ENCODE results near the gene SNRPD2. TPM values are rescaled to one million over a fixed set of nuclear protein-coding genes. Genes with fewer than 3 reads are reported as not detected.

Gene SNRPD2
- total RNA-seq, 1 experiment from 2014 or later, result 631 TPM

- Histone ChIP-seq H3K27me3 (ENCODE audit: low read length) (no peaks in the 10 kb centered on the region), H3K27ac (ENCODE audit: low read length) (no peak overlapping the region), H2AFZ (ENCODE audit: low read length) (no peak overlapping the region), H4K20me1 (ENCODE audit: low read length) (no peaks in the 10 kb centered on the region), H3K4me1 (ENCODE audit: insufficient read depth, low read length) (peaks cover 5% of the 10 kb centered on the region), H3K4me3 (ENCODE audit: low read length) (no peak overlapping the region), H3K36me3 (ENCODE audit: low read depth, low read length) (no peaks in the 10 kb centered on the region), H3K79me2 (ENCODE audit: low read length) (no peaks in the 10 kb centered on the region), H3K4me2 (ENCODE audit: low read length) (no peak overlapping the region), H3K9me3 (ENCODE audit: low read length) (no peaks in the 10 kb centered on the region), H3K9ac (ENCODE audit: low read length) (no peak overlapping the region), H3K9me2 (replicated peaks; ENCODE audit: low read length) (no peaks in the 10 kb centered on the region), H3F3A (ENCODE audit: low read length, unreplicated experiment) (no peaks in the 10 kb centered on the region)
- TF ChIP-seq EZH2phosphoT487 (IDR thresholded peaks at IDR 0.05; ENCODE audit: borderline replicate concordance, low read length), result no peak
- no peak for TF ChIP-seq EZH2 (IDR thresholded peaks at IDR 0.05; ENCODE audit: low read length, unreplicated experiment)
- TF ChIP-seq CTCF (conservative IDR thresholded peaks at IDR 0.05; ENCODE audit: low read depth, low read length), result no peak
- ChIA-PET POLR2A (ENCODE audit: unreplicated experiment) (no interaction called here), CTCF (no interaction called here)
- BruUV-seq (replicated peaks), result no TSS peak
- intact Hi-C loops (cut with micrococcal nuclease), result no loop called here
- ATAC-seq (no peak), DNase-seq (no peak)
Observed at GRCh38 chr19:45663800-45664199, 28.0 kb downstream of the SNRPD2 start.

- Histone ChIP-seq H3K9me3 (ENCODE audit: low read length) (no peaks in the 10 kb centered on the region), H3F3A (ENCODE audit: low read length, unreplicated experiment) (no peaks in the 10 kb centered on the region), H3K27ac (ENCODE audit: low read length) (no peak overlapping the region), H3K4me2 (ENCODE audit: low read length) (no peak overlapping the region), H3K4me1 (ENCODE audit: insufficient read depth, low read length) (no peaks in the 10 kb centered on the region), H3K4me3 (ENCODE audit: low read length) (no peak overlapping the region), H3K9me2 (replicated peaks; ENCODE audit: low read length) (no peaks in the 10 kb centered on the region), H3K9ac (ENCODE audit: low read length) (no peak overlapping the region), H3K79me2 (ENCODE audit: low read length) (no peaks in the 10 kb centered on the region), H3K36me3 (ENCODE audit: low read depth, low read length) (no peaks in the 10 kb centered on the region), H3K27me3 (ENCODE audit: low read length) (no peaks in the 10 kb centered on the region), H2AFZ (ENCODE audit: low read length) (no peak overlapping the region), H4K20me1 (ENCODE audit: low read length) (no peaks in the 10 kb centered on the region)
- ChIA-PET CTCF (no interaction called here), POLR2A (ENCODE audit: unreplicated experiment) (no interaction called here)
- no peak for DNase-seq
- no TSS peak for BruUV-seq (replicated peaks)
- ATAC-seq, result no peak
- TF ChIP-seq CTCF (conservative IDR thresholded peaks at IDR 0.05; ENCODE audit: low read depth, low read length) (no peak), EZH2 (IDR thresholded peaks at IDR 0.05; ENCODE audit: low read length, unreplicated experiment) (no peak), EZH2phosphoT487 (IDR thresholded peaks at IDR 0.05; ENCODE audit: borderline replicate concordance, low read length) (no peak)
- intact Hi-C loops (cut with micrococcal nuclease), result no loop called here
Observed at GRCh38 chr19:45660636-45661035, 31.1 kb downstream of the SNRPD2 start.

GRCh38 chr19:45659096-45659729 lies 32.5 kb downstream of the SNRPD2 start:
- no peak for DNase-seq
- Histone ChIP-seq H3K4me1 (ENCODE audit: insufficient read depth, low read length) (no peaks in the 10 kb centered on the region), H3K27ac (ENCODE audit: low read length) (no peak overlapping the region), H3K4me3 (ENCODE audit: low read length) (no peak overlapping the region), H4K20me1 (ENCODE audit: low read length) (no peaks in the 10 kb centered on the region), H3K4me2 (ENCODE audit: low read length) (no peak overlapping the region), H3K9me3 (ENCODE audit: low read length) (no peaks in the 10 kb centered on the region), H3K9me2 (replicated peaks; ENCODE audit: low read length) (no peaks in the 10 kb centered on the region), H2AFZ (ENCODE audit: low read length) (no peak overlapping the region), H3K36me3 (ENCODE audit: low read depth, low read length) (no peaks in the 10 kb centered on the region), H3K27me3 (ENCODE audit: low read length) (no peaks in the 10 kb centered on the region), H3K79me2 (ENCODE audit: low read length) (no peaks in the 10 kb centered on the region), H3F3A (ENCODE audit: low read length, unreplicated experiment) (no peaks in the 10 kb centered on the region), H3K9ac (ENCODE audit: low read length) (no peak overlapping the region)
- ChIA-PET POLR2A (ENCODE audit: unreplicated experiment) (interaction anchor here (0.5 kb wide), 1 partner anchor 17 kb away, joined by 5 read pairs; no protein-coding TSS in a partner anchor), CTCF (no interaction called here)
- TF ChIP-seq CTCF (conservative IDR thresholded peaks at IDR 0.05; ENCODE audit: low read depth, low read length) (no peak), EZH2phosphoT487 (IDR thresholded peaks at IDR 0.05; ENCODE audit: borderline replicate concordance, low read length) (no peak), EZH2 (IDR thresholded peaks at IDR 0.05; ENCODE audit: low read length, unreplicated experiment) (no peak)
- intact Hi-C loops (cut with micrococcal nuclease), result no loop called here
- no peak for ATAC-seq
- no TSS peak for BruUV-seq (replicated peaks)

All from PC-3 (cell line).